WERI-Rb-1 (cell line): ENCODE data around the gene SETD2.

ENCODE experiments used
- DNase-seq: peaks from one replicate; pipeline ENCODE4 v3.0.0-alpha.2; 2020
- H3K27ac ChIP-seq: fragments of 250-450 bp; sonication (Bioruptor Pico); 2 replicates; pipeline ENCODE4 v1.5.1; 2020; ENCODE audit warnings: mild to moderate bottlenecking, moderate library complexity
- H3K27me3 ChIP-seq: fragments of 250-450 bp; sonication (Bioruptor Pico); 2 replicates; pipeline ENCODE4 v1.5.1; 2021; ENCODE audit warnings: mild to moderate bottlenecking, low read depth, moderate library complexity; ENCODE audit not compliant: insufficient read depth, severe bottlenecking
- H3K36me3 ChIP-seq: fragments of 250-450 bp; sonication (Bioruptor Pico); 2 replicates; pipeline ENCODE4 v1.5.1; 2020; ENCODE audit warnings: mild to moderate bottlenecking, moderate library complexity
- H3K4me3 ChIP-seq: 2 replicates; pipeline ENCODE4 v1.5.1; 2011; ENCODE audit warnings: low read depth, mild to moderate bottlenecking, control low read depth, low read length
- H3K9me3 ChIP-seq: fragments of 250-450 bp; sonication (Bioruptor Pico); 2 replicates; pipeline ENCODE4 v1.5.1; 2021; ENCODE audit warnings: mild to moderate bottlenecking, moderate library complexity; ENCODE audit not compliant: severe bottlenecking
- CTCF ChIP-seq: IDR thresholded peaks from 2 replicates; pipeline ENCODE4 v1.5.1; 2011; ENCODE audit warnings: low read depth, mild to moderate bottlenecking, control low read depth, inconsistent platforms, low read length

SETD2 gene

DNA sequence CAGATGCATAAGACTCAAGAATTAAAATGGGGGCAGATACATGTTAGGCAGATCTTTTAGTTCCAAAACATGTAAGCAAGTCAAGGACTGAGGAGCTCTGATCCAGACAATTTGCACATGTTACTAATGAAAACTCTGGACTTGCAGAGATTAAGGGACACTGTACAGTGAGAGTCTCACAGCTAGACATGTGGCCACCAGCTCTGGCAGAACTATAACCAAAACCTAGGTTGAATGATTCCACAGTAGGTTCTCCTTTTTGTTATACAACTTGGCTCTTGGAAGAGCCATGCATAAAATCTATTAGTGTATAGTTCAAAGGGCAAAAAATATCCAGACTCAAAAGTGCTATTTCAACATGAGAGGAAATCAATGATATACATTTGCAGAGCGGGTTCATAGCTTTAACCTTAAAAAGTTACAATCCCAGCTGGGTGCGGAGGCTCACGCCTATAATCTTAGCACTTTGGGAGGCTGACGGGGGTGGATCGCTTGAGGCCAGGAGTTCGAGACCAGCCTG, 61.8 kb downstream of the SETD2 start:
- no peak overlapping the region for H3K4me3 ChIP-seq
- H3K36me3 ChIP-seq = peaks cover 55% of the 10 kb centered on the region
- no peak overlapping the region for H3K27ac ChIP-seq
- no peaks in the 10 kb centered on the region for H3K9me3 ChIP-seq
- H3K27me3 ChIP-seq = no peaks in the 10 kb centered on the region
- no peak for DNase-seq
- no peak for TF ChIP-seq CTCF

GRCh38 chr3:47098910-47099309, 65.0 kb downstream of the SETD2 start:
- Histone ChIP-seq H3K27ac (no peak overlapping the region), H3K36me3 (peaks cover 70% of the 10 kb centered on the region), H3K9me3 (no peaks in the 10 kb centered on the region), H3K4me3 (no peak overlapping the region), H3K27me3 (no peaks in the 10 kb centered on the region)
- no peak for DNase-seq
- TF ChIP-seq CTCF = no peak

GRCh38 chr3:47097864-47098263, 66.0 kb downstream of the SETD2 start:
- no peak overlapping the region for H3K4me3 ChIP-seq
- no peaks in the 10 kb centered on the region for H3K27me3 ChIP-seq
- no peaks in the 10 kb centered on the region for H3K9me3 ChIP-seq
- no peak overlapping the region for H3K27ac ChIP-seq
- TF ChIP-seq CTCF = no peak
- DNase-seq = no peak
- peaks cover 70% of the 10 kb centered on the region for H3K36me3 ChIP-seq

DNA sequence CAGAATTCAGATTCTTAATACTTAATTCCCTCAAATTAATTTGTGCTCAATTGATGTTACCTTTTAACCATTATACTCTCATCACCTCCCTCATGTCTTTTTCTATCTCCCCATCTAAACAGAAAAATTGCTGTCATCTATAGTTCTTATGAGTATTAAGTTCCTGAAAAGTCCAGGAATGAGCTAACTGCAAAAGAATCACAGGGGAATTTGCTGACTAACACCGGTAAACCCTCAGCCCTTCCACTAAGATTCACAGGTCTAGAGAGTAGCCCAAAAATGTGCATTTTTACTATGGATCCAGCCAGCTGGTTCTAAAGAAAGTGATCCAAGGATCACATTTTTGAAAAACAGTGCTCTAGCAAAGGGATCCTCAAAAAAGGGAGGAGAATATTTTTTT, 67.0 kb downstream of the SETD2 start:
- TF ChIP-seq CTCF = no peak
- DNase-seq = no peak
- peaks cover 65% of the 10 kb centered on the region for H3K36me3 ChIP-seq
- no peak overlapping the region for H3K4me3 ChIP-seq
- H3K27ac ChIP-seq = no peak overlapping the region
- no peaks in the 10 kb centered on the region for H3K9me3 ChIP-seq
- H3K27me3 ChIP-seq = no peaks in the 10 kb centered on the region

- Histone ChIP-seq H3K9me3 (no peaks in the 10 kb centered on the region), H3K4me3 (no peak overlapping the region), H3K36me3 (peaks cover 57% of the 10 kb centered on the region), H3K27ac (no peak overlapping the region), H3K27me3 (no peaks in the 10 kb centered on the region)
- DNase-seq = no peak
- TF ChIP-seq CTCF = no peak
Observed at GRCh38 chr3:47092090-47092489, 71.8 kb downstream of the SETD2 start.

DNA sequence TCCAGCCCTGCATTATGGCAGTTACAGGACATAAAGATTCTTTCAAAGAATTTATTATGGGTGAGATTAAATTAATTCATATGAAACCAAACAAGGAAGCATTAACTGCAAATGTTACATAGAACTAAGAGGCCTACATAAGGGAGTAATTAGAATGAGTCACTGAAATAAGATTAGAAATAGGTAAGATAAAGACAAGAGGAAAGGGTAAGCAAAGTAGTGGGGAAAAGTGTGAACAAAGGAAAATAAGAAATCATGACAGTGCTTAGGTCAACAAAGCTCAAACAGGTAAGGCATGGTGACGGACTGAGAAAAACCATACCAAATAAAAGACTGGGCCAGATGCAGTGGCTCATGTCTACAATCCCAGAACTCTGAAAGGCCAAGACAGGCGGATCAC, 74.3 kb downstream of the SETD2 start:
- no peak overlapping the region for H3K4me3 ChIP-seq
- H3K27ac ChIP-seq = no peak overlapping the region
- H3K36me3 ChIP-seq = peaks cover 51% of the 10 kb centered on the region
- no peaks in the 10 kb centered on the region for H3K9me3 ChIP-seq
- no peaks in the 10 kb centered on the region for H3K27me3 ChIP-seq
- no peak for TF ChIP-seq CTCF
- no peak for DNase-seq
